GM12878 (cell line): ENCODE data around the gene UBE2QL1. TPM values are rescaled to one million over a fixed set of nuclear protein-coding genes. Genes with fewer than 3 reads are reported as not detected.

Source experiments
- ATAC-seq: fragments of 200-7000 bp; cut with Tn5 transposase; 3 replicates; pipeline ENCODE4 v1.9.1; 2020; ENCODE audit warnings: mild to moderate bottlenecking, moderate library complexity
- BruUV-seq: library from RNA; stranded (reverse); fragments of 400-500 nt; replicated peaks from 2 replicates; lab custom pipeline; 2021; lab: Mats Ljungman, UMichigan
- CTCF ChIA-PET: fragments of 300-600 bp; sonication (Branson Sonifier 250); formaldehyde crosslinking; extraction: SDS; loops from one replicate; lab custom pipeline; 2021; ENCODE audit warnings: inconsistent platforms; lab: Yijun Ruan, JAX
- POLR2A ChIA-PET: fragments of 350-600 bp; formaldehyde crosslinking; extraction: SDS; loops from one replicate; lab custom pipeline; 2021; ENCODE audit warnings: inconsistent platforms; lab: Charles Lee
- RAD21 ChIA-PET: fragments of 300-600 bp; sonication (Branson Sonifier 250); formaldehyde crosslinking; loops from one replicate; lab custom pipeline; 2023; ENCODE audit warnings: antibody characterized with exemption; ENCODE audit not compliant: unreplicated experiment; lab: Charles Lee
- SMC1A ChIA-PET: fragments of 300-600 bp; sonication (Branson Sonifier 250); formaldehyde crosslinking; loops from one replicate; lab custom pipeline; 2023; ENCODE audit not compliant: unreplicated experiment, uncharacterized antibody; lab: Charles Lee
- DNase-seq: peaks from one replicate; pipeline ENCODE4 v3.0.0-alpha.2; 2011; ENCODE audit warnings: low read depth, low spot score
- FAIRE-seq: peaks from 3 replicates; lab custom pipeline; 2011; peaks lifted over from hg19 to GRCh38; lab: Jason Lieb, UNC
- H2AFZ ChIP-seq: 2 replicates; pipeline ENCODE4 v1.6.0; 2011; ENCODE audit warnings: low read depth, low read length, control low read depth; ENCODE audit not compliant: control insufficient read depth
- H3K27ac ChIP-seq: 2 replicates; pipeline ENCODE4 v1.5.1; 2011; ENCODE audit warnings: control low read depth; ENCODE audit not compliant: control insufficient read depth, insufficient read depth
- H3K27me3 ChIP-seq, 2 experiments: replicated peaks in 1 of 2; 2 replicates each; pipeline versions ENCODE4 v1.6.0 to v1.6.1; 2011; ENCODE audit warnings: low read length in 1 of 2; ENCODE audit not compliant: control insufficient read depth in 2 of 2, insufficient read depth in 2 of 2
- H3K36me3 ChIP-seq, 2 experiments: 2 replicates each; pipeline ENCODE4 v1.5.1; 2011; ENCODE audit warnings: low read length in 1 of 2; ENCODE audit not compliant: control insufficient read depth in 2 of 2, insufficient read depth in 2 of 2
- H3K4me1 ChIP-seq: 2 replicates; pipeline ENCODE4 v1.6.1; 2011; ENCODE audit warnings: mild to moderate bottlenecking, low read length, moderate library complexity, mixed read lengths; ENCODE audit not compliant: control insufficient read depth, insufficient read depth
- H3K4me2 ChIP-seq: 2 replicates; pipeline ENCODE4 v1.6.0; 2011; ENCODE audit warnings: control low read depth; ENCODE audit not compliant: control insufficient read depth, insufficient read depth
- H3K4me3 ChIP-seq: fragments of 200-600 bp; sonication (generic); 2 replicates; pipeline ENCODE4 v1.5.1; 2016
- H3K79me2 ChIP-seq: 2 replicates; pipeline ENCODE4 v1.6.0; 2011; ENCODE audit warnings: low read length; ENCODE audit not compliant: control insufficient read depth, insufficient read depth
- H3K9ac ChIP-seq: 2 replicates; pipeline ENCODE4 v1.8.0; 2011; ENCODE audit warnings: low read length, control low read depth, mixed read lengths; ENCODE audit not compliant: control insufficient read depth, insufficient read depth
- H3K9me3 ChIP-seq: replicated peaks from 3 replicates; pipeline ENCODE4 v1.5.1; 2011; ENCODE audit warnings: mild to moderate bottlenecking, low read length; ENCODE audit not compliant: control insufficient read depth, insufficient read depth
- H4K20me1 ChIP-seq: 2 replicates; pipeline ENCODE4 v1.6.0; 2011; ENCODE audit not compliant: control insufficient read depth, insufficient read depth
- CBX3 ChIP-seq: fragments of 200-600 bp; sonication (generic); IDR thresholded peaks from 2 replicates; pipeline ENCODE4 v1.6.1; 2016; ENCODE audit warnings: low read depth, borderline replicate concordance
- CUX1 ChIP-seq: IDR thresholded peaks from 2 replicates; pipeline ENCODE4 v1.6.1; 2012; ENCODE audit warnings: improper control_type of control experiment, low read depth, low read length; ENCODE audit not compliant: insufficient replicate concordance
- DPF2 ChIP-seq: fragments of 450-650 bp; IDR thresholded peaks from 2 replicates; pipeline ENCODE4 v1.6.1; 2017; ENCODE audit warnings: mild to moderate bottlenecking
- IKZF1 ChIP-seq: fragments of 450-650 bp; conservative IDR thresholded peaks from 2 replicates; pipeline ENCODE4 v1.6.1; 2017; ENCODE audit warnings: antibody characterized with exemption, mild to moderate bottlenecking
- NR2C1 ChIP-seq: fragments of 450-650 bp; IDR thresholded peaks from 2 replicates; pipeline ENCODE4 v1.6.1; 2017; ENCODE audit warnings: antibody characterized with exemption, mild to moderate bottlenecking, moderate library complexity
- SKIL ChIP-seq: fragments of 450-650 bp; IDR thresholded peaks from 2 replicates; pipeline ENCODE4 v1.6.1; 2017; ENCODE audit warnings: mild to moderate bottlenecking, low read depth, inconsistent platforms; ENCODE audit not compliant: poor library complexity, severe bottlenecking
- SMAD5 ChIP-seq: IDR thresholded peaks from 2 replicates; pipeline ENCODE4 v1.6.1; 2016; ENCODE audit warnings: antibody characterized with exemption, low read depth
- ZBTB40 ChIP-seq: fragments of 450-650 bp; IDR thresholded peaks from 2 replicates; pipeline ENCODE4 v1.6.1; 2016; ENCODE audit warnings: mild to moderate bottlenecking, moderate library complexity, borderline replicate concordance
- ZNF207 ChIP-seq: fragments of 450-650 bp; IDR thresholded peaks from 2 replicates; pipeline ENCODE4 v1.6.1; 2014; ENCODE audit warnings: antibody characterized with exemption, mild to moderate bottlenecking, borderline replicate concordance
- WGBS: methylation state at CpG from one replicate; pipeline ENCODE4 v1.1.6; 2016; ENCODE audit warnings: low lambda C conversion rate; ENCODE audit not compliant: insufficient replicate concordance, insufficient coverage; ENCODE audit errors: missing lambda C conversion rate; 5-methylcytosine and 5-hydroxymethylcytosine counted together
- in situ Hi-C: fragments of 300-500 bp; cut with MboI; formaldehyde crosslinking; loops from 9 replicates; pipeline ENCODE4 v1.14.3; 2018; ENCODE audit warnings: mixed read lengths
- intact Hi-C: fragments of 100-400 bp; cut with micrococcal nuclease; formaldehyde crosslinking; loops from one replicate; pipeline ENCODE4 v1.14.2; 2022; ENCODE audit not compliant: unreplicated experiment
- polyA plus RNA-seq, 11 experiments: library from polyadenylated mRNA; depleted of rRNA in 4 of 11; unstranded in 6 of 11; stranded (reverse) in 5 of 11; fragments of >200 nt; fragmentation: Nextera tagmentation in 4 of 11; fragmentation: Illumina TruSeq in 1 of 11; extraction: Ambion mirVana in 4 of 11; extraction: Trizol in 1 of 11; gene quantifications; 1 replicate in 1 of 11; 2 replicates in 10 of 11; pipeline versions ENCODE4 v1.2.1 to v1.2.3, GENCODE V29; 2011 to 2016; ENCODE audit warnings: inconsistent platforms in 2 of 11, missing spikeins in 2 of 11, low read depth in 1 of 11
- total RNA-seq, 4 experiments: library from RNA; depleted of rRNA in 3 of 4; stranded (reverse); fragments of >200 nt in 3 of 4; fragmentation: Illumina TruSeq in 1 of 4; extraction: Trizol in 1 of 4; gene quantifications; 2 replicates each; pipeline versions ENCODE4 v1.2.1 to v1.2.3, GENCODE V29; 2013 to 2021

UBE2QL1 gene
- total and polyA plus RNA-seq, 10 of the 15 experiments (the other 5 are each of a cell fraction or from before 2014, with no cell fraction given), result 0.03 to 0.62 (median 0.04) TPM; not detected in 6

GRCh38 chr5:6432206-6432605 is 16.5 kb upstream of the UBE2QL1 start (continued):
- no peak for TF ChIP-seq SKIL
- TF ChIP-seq, all 136 proteins: peak for 0

- Histone ChIP-seq H3K27me3 (peaks cover 0 to 3% of the 10 kb centered on the region in 2 experiments; a peak in 2 of 4 replicates), H3K4me3 (no peak overlapping the region), H4K20me1 (no peaks in the 10 kb centered on the region), H3K36me3 (no peaks in the 10 kb centered on the region), H3K9ac (no peak overlapping the region), H3K79me2 (no peaks in the 10 kb centered on the region), H3K4me2 (no peak overlapping the region), H3K27ac (no peak overlapping the region), H2AFZ (no peak overlapping the region), H3K9me3 (no peaks in the 10 kb centered on the region; the same call in 2 of the 3 replicates), H3K4me1 (no peaks in the 10 kb centered on the region)
- RAD21 ChIA-PET, result interaction anchor here (1.0 to 1.6 kb wide), 3 partner anchors 9 to 434 kb away, joined by 3 to 7 read pairs (median 3); no protein-coding TSS in a partner anchor
- BruUV-seq, result no TSS peak
- in situ Hi-C loops (no loop called here), intact Hi-C loops (no loop called here)
- WGBS, result 53% methylated on average over 14 of the region's 14 CpGs
- no peak for FAIRE-seq
- ATAC-seq, result no peak
- CTCF ChIA-PET, result interaction anchor here (0.6 to 2.7 kb wide), 9 partner anchors 9 to 548 kb away, joined by 3 to 7 read pairs (median 5); no protein-coding TSS in a partner anchor
- POLR2A ChIA-PET, result no interaction called here
- SMC1A ChIA-PET, result interaction anchor here (0.8 to 1.5 kb wide), 6 partner anchors 12 to 268 kb away, joined by 3 to 4 read pairs (median 4); no protein-coding TSS in a partner anchor
- DNase-seq, result no peak
- TF ChIP-seq NR2C1 (no peak), CUX1 (no peak), DPF2 (no peak), ZNF207 (no peak), CBX3 (no peak), SMAD5 (no peak), ZBTB40 (no peak), IKZF1 (no peak)
Observed at GRCh38 chr5:6434731-6435130, 13.9 kb upstream of the UBE2QL1 start.
